Naive thymus-derived CD8-positive, alpha-beta T cell (primary cell): ENCODE data around the gene AADAT. TPM values are rescaled to one million over a fixed set of nuclear protein-coding genes. Genes with fewer than 3 reads are reported as not detected.
A peak's percentile ranks its signal among the peaks of the same experiment; 100 is the strongest.

ENCODE experiments used
- ATAC-seq, 2 donors: fragments of 150-1000 bp; cut with Tn5 transposase in 1 of 2; sonication (Bioruptor Pico), chemical (Tn5 transposase) in 1 of 2; 1 replicate in 1 of 2; 2 replicates in 1 of 2; pipeline ENCODE4 v1.10.0; 2021; ENCODE audit warnings: mild to moderate bottlenecking in 2 of 2, moderate library complexity in 2 of 2
- POLR2A ChIA-PET: fragments of 350-600 bp; sonication (Branson Sonifier 250); formaldehyde crosslinking; loops from one replicate; lab custom pipeline; 2021; ENCODE audit warnings: antibody characterized with exemption; lab: Charles Lee
- DNase-seq, 10 donors: peaks; one replicate each; pipeline versions ENCODE4 v3.0.0 to v3.0.0-alpha.2; 2020 to 2022
- H3K27ac Mint-ChIP-seq, 10 donors: one replicate each; pipeline ENCODE4 v1.8.0; 2020 to 2022; ENCODE audit warnings: mild to moderate bottlenecking in 10 of 10, mixed read lengths in 10 of 10, moderate library complexity in 4 of 10, inconsistent platforms in 1 of 10
- H3K27me3 Mint-ChIP-seq, 5 donors: one replicate each; pipeline ENCODE4 v1.8.0; 2021 to 2022; ENCODE audit warnings: mixed read lengths in 5 of 5
- H3K36me3 Mint-ChIP-seq, 3 donors: one replicate each; pipeline ENCODE4 v1.8.0; 2020 to 2022; ENCODE audit warnings: mixed read lengths in 3 of 3, mild to moderate bottlenecking in 2 of 3, inconsistent platforms in 1 of 3
- H3K4me1 Mint-ChIP-seq, 4 donors: one replicate each; pipeline ENCODE4 v1.8.0; 2021 to 2022; ENCODE audit warnings: mixed read lengths in 4 of 4
- H3K4me3 Mint-ChIP-seq, 10 donors: one replicate each; pipeline ENCODE4 v1.8.0; 2020 to 2022; ENCODE audit warnings: mild to moderate bottlenecking in 10 of 10, mixed read lengths in 10 of 10, moderate library complexity in 6 of 10, inconsistent platforms in 1 of 10
- H3K9me3 Mint-ChIP-seq, 9 donors: one replicate each; pipeline ENCODE4 v1.8.0; 2020 to 2022; ENCODE audit warnings: mixed read lengths in 9 of 9, mild to moderate bottlenecking in 3 of 9, inconsistent platforms in 1 of 9, moderate library complexity in 1 of 9
- polyA plus RNA-seq, 3 donors: library from polyadenylated mRNA; unstranded; fragments of 300-500 nt; fragmentation: Illumina TruSeq; gene quantifications; one replicate each; pipeline ENCODE4 v1.2.3, GENCODE V29; 2021
- total RNA-seq, 8 experiments: library from RNA in 2 of 8; stranded (reverse) in 2 of 8; gene quantifications; one replicate each; pipeline ENCODE4 v1.2.3 and lab custom pipeline; 2021 to 2026

AADAT gene
- total and polyA plus RNA-seq, 5 experiments from 2014 or later = not detected

GRCh38 chr4:170040031-170040680 lies 49.6 kb downstream of the AADAT start:
- Mint-ChIP-seq H3K36me3 (no peaks in the 10 kb centered on the region), H3K4me3 (no peak overlapping the region), H3K9me3 (peaks cover 0 to 2% (median 0%) of the 10 kb centered on the region in 9 donors), H3K27ac (no peak overlapping the region), H3K4me1 (no peaks in the 10 kb centered on the region), H3K27me3 (peaks cover 0 to 4% (median 2%) of the 10 kb centered on the region in 5 donors)
- no peak for ATAC-seq
- POLR2A ChIA-PET = no interaction called here
- DNase-seq = no peak

DNA sequence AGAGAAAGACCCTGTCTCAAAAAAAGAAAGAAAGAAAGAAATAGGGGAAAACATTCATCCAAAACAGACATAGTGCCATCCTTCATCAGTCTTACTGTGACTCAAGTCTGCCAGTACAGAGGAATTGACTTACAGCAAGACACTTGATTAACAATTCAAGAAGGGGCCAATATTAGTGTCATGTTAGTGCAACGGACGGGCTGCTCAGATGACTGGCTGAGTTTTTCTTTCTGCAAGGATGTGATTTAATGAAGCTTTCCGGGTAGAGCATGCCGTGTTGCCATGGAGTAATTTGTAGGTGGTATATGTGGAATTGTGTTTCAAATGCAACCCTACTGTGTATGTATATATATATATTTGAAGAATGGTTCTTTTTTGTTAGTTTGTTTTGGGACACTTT lies 51.0 kb downstream of the AADAT start:
- POLR2A ChIA-PET = no interaction called here
- H3K27me3 Mint-ChIP-seq = peaks cover 0 to 5% (median 2%) of the 10 kb centered on the region in 5 donors
- H3K4me1 Mint-ChIP-seq = peaks cover 0 to 1% (median 0%) of the 10 kb centered on the region in 4 donors
- H3K36me3 Mint-ChIP-seq = no peaks in the 10 kb centered on the region
- H3K27ac Mint-ChIP-seq = no peak overlapping the region
- H3K4me3 Mint-ChIP-seq = no peak overlapping the region
- H3K9me3 Mint-ChIP-seq = peaks cover 0 to 2% (median 0%) of the 10 kb centered on the region in 9 donors
- ATAC-seq = no peak
- no peak for DNase-seq

DNA sequence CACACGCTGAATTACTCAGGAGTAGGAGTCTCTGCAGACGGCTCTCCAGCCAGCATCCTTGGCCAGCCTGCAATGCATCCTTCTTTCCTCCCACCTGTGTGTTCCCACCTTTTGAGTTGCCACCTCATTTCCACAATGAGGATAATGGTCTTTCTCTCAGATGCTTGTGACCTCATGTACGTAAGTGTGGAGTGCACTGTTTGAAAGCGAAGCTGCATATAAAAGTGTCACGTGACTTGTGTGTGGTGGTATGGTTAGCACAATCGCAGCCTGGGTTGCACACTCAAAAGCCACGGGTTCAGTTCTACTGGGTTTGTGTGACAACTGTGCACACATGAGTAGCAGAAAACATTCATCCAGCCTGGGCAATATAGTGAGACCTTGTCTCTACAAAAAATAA lies 51.5 kb downstream of the AADAT start:
- ATAC-seq (no peak), DNase-seq (no peak)
- H3K27ac Mint-ChIP-seq = no peak overlapping the region
- POLR2A ChIA-PET = no interaction called here
- no peak overlapping the region for H3K4me3 Mint-ChIP-seq
- peaks cover 0 to 2% (median 0%) of the 10 kb centered on the region in 9 donors for H3K9me3 Mint-ChIP-seq
- peaks cover 0 to 1% (median 0%) of the 10 kb centered on the region in 4 donors for H3K4me1 Mint-ChIP-seq
- peaks cover 0 to 7% (median 2%) of the 10 kb centered on the region in 5 donors for H3K27me3 Mint-ChIP-seq
- H3K36me3 Mint-ChIP-seq = no peaks in the 10 kb centered on the region

DNA sequence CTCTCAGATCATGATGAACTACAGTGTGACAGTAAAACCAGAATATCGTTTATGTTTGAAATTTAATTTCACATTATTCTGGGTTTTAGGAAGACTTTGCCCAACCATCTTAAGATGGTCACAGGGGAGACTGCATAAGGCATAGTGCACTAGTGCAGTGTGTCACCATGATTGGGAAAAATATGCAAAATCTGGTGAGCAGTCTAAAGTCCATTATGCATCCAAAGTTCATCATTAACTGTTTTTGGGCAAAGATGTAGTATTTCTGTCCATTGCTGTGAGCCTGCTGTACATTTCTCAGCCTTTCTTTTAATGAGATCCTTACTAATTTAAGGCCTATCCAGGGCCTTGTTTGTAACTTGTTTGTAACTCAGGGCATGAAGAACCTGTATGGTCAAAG lies 52.3 kb downstream of the AADAT start:
- Mint-ChIP-seq H3K4me1 (peaks cover 0 to 1% (median 0%) of the 10 kb centered on the region in 4 donors), H3K9me3 (no peaks in the 10 kb centered on the region), H3K36me3 (no peaks in the 10 kb centered on the region), H3K4me3 (no peak overlapping the region), H3K27ac (no peak overlapping the region), H3K27me3 (peaks cover 0 to 8% (median 2%) of the 10 kb centered on the region in 5 donors)
- no peak for ATAC-seq
- no peak for DNase-seq
- POLR2A ChIA-PET = no interaction called here

DNA sequence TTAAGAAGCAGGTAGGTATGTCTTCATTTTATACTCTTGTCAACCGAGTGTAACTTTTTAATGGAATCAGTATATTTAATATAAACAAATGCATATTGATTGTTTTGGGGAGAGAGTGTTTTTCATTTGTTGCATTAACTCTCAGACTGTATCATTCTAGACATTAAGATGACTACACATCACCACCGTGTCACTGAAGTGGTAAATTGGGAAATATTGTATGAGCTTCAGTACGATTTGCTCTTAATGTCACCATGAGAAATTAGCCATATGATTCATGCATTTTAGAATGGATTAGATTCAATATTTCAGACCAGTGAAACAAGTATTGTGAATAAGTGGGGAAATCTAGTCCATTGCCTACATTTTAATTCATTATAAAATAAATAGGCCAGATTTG lies 53.9 kb downstream of the AADAT start:
- POLR2A ChIA-PET = no interaction called here
- no peak for DNase-seq
- Mint-ChIP-seq H3K27me3 (peaks cover 0 to 12% (median 2%) of the 10 kb centered on the region in 5 donors), H3K9me3 (no peaks in the 10 kb centered on the region), H3K4me1 (peaks cover 0 to 1% (median 0%) of the 10 kb centered on the region in 4 donors), H3K36me3 (no peaks in the 10 kb centered on the region), H3K27ac (no peak overlapping the region), H3K4me3 (no peak overlapping the region)
- ATAC-seq = no peak

DNA sequence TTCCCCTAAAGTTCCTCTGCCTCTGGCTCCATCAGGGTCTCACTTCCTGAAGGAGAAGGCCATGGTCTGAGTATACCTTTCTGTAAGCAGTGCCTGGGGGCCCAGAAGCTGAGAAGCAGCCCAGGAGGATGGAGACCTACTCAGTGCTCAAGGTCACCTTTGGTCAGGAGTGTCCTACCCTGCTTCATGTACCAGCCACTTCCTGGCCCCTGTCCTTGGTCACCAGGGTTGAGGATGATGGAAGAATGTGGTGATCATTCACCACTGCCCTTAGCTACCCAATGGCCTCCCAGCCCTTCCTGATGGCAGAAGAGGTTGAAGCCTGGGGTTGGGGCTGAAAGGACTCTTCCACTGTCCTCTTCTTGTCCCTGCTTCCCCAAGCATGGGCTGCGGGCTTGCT lies 54.5 kb downstream of the AADAT start:
- H3K27ac Mint-ChIP-seq = no peak overlapping the region
- H3K27me3 Mint-ChIP-seq = peaks cover 0 to 12% (median 2%) of the 10 kb centered on the region in 5 donors
- H3K36me3 Mint-ChIP-seq = no peaks in the 10 kb centered on the region
- no peak for DNase-seq
- POLR2A ChIA-PET = no interaction called here
- no peaks in the 10 kb centered on the region for H3K9me3 Mint-ChIP-seq
- ATAC-seq = no peak
- H3K4me1 Mint-ChIP-seq = peaks cover 0 to 1% (median 0%) of the 10 kb centered on the region in 4 donors
- no peak overlapping the region for H3K4me3 Mint-ChIP-seq

DNA sequence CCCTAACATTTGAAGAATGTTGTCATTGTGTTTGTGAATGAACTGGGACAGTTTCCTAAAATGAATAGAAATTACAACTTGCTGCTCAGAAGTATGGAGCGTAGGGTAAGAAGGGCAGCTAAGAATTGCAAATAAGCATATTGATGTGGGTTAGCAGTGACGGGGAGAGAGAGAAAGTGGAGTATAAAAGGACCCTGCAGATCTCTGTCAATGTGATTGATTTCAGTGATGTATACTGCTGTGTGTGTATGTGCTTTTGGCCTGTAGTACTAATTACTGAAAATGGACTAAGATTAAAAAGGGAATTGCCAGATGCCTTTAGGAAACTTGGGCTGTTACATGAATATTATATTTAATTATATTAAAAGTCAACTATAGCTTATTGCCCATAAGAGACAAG lies 55.8 kb downstream of the AADAT start:
- POLR2A ChIA-PET = no interaction called here
- ATAC-seq (no peak), DNase-seq (no peak)
- Mint-ChIP-seq H3K9me3 (no peaks in the 10 kb centered on the region), H3K27ac (no peak overlapping the region), H3K36me3 (no peaks in the 10 kb centered on the region), H3K4me3 (no peak overlapping the region), H3K4me1 (peaks cover 0 to 1% (median 0%) of the 10 kb centered on the region in 4 donors), H3K27me3 (peaks cover 5 to 18% (median 11%) of the 10 kb centered on the region in 5 donors)

DNA sequence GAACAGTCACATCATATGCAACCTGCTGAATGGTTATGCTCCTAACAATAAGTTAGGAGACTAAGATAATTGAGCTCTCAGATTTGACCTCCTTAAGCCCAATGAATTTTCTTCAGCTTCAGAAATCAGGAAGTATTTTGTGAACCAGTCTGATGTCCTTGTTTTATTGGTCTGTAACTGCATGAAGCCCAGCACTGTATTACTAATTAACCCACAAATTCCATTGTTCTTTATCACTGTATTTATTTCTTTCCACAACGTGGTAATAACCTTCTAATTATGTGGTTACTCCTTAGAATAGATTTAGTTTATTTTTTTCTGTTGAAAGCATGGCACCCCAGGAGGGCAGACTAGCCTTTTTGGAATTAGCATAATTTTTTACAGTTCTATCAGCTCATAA lies 59.6 kb downstream of the AADAT start:
- no peak for ATAC-seq
- Mint-ChIP-seq H3K36me3 (no peaks in the 10 kb centered on the region), H3K4me3 (no peak overlapping the region), H3K27me3 (peaks cover 5 to 18% (median 13%) of the 10 kb centered on the region in 5 donors), H3K27ac (no peak overlapping the region), H3K9me3 (no peaks in the 10 kb centered on the region), H3K4me1 (peaks cover 9 to 17% (median 12%) of the 10 kb centered on the region in 4 donors)
- no peak for DNase-seq
- POLR2A ChIA-PET = interaction anchor here (0.5 kb wide), 1 partner anchor 148 kb away, joined by 6 read pairs; no protein-coding TSS in a partner anchor

GRCh38 chr4:170027181-170027829 lies 62.5 kb downstream of the AADAT start:
- Mint-ChIP-seq H3K4me3 (peak overlapping the region; percentile 83 to 96 (median 93)), H3K27ac (peak overlapping the region in 9 of 10 donors; percentile 48 to 92 (median 79)), H3K9me3 (no peaks in the 10 kb centered on the region), H3K36me3 (no peaks in the 10 kb centered on the region), H3K4me1 (peaks cover 7 to 17% (median 12%) of the 10 kb centered on the region in 4 donors), H3K27me3 (peaks cover 5 to 15% (median 10%) of the 10 kb centered on the region in 5 donors)
- ATAC-seq = peak; percentile 56 to 70
- DNase-seq = peak; percentile 78 to 96 (median 86)
- POLR2A ChIA-PET = interaction anchor here (0.5 to 1.6 kb wide), 7 partner anchors 296 to 1547 kb away, joined by 3 to 4 read pairs (median 3); partner anchors contain the start of genes CLCN3, DDX60L and NEK1

GRCh38 chr4:170026253-170027021 lies 63.3 kb downstream of the AADAT start, which contains the start of gene MFAP3L:
TSS of gene MFAP3L (minus strand) at chr4:170026395. CDS start at chr4:170005877, 20,518 bp downstream.
- ATAC-seq (peak; percentile 77 to 79), DNase-seq (peak; percentile 69 to 86 (median 82))
- Mint-ChIP-seq H3K27ac (peak within 1 kb of the TSS; percentile 72 to 94 (median 88)), H3K9me3 (no peaks in the 10 kb centered on the region), H3K4me3 (peak within 1 kb of the TSS; percentile 83 to 96 (median 93)), H3K4me1 (peaks cover 7 to 17% (median 12%) of the 10 kb centered on the region in 4 donors), H3K27me3 (peaks cover 5 to 14% (median 10%) of the 10 kb centered on the region in 5 donors), H3K36me3 (no peaks in the 10 kb centered on the region)
- POLR2A ChIA-PET = interaction anchor here (0.5 to 1.8 kb wide), 5 partner anchors 295 to 1546 kb away, joined by 3 to 4 read pairs (median 3); partner anchors contain the start of genes CLCN3, DDX60L and NEK1

- POLR2A ChIA-PET = interaction anchor here (0.8 to 1.8 kb wide), 4 partner anchors 405 to 1546 kb away, joined by 3 to 4 read pairs (median 4); partner anchors contain the start of genes CBR4, CLCN3, DDX60L and NEK1
- Mint-ChIP-seq H3K27me3 (peaks cover 5 to 13% (median 9%) of the 10 kb centered on the region in 5 donors), H3K27ac (peak overlapping the region in 9 of 10 donors; percentile 30 to 88 (median 58)), H3K9me3 (no peaks in the 10 kb centered on the region), H3K36me3 (no peaks in the 10 kb centered on the region), H3K4me1 (peaks cover 7 to 17% (median 12%) of the 10 kb centered on the region in 4 donors), H3K4me3 (peak overlapping the region; percentile 78 to 91 (median 86))
- DNase-seq = peak in 5 of 10 donors; percentile 8 to 35 (median 27)
- ATAC-seq = no peak
These were observed 64.1 kb downstream of the AADAT start for GRCh38 chr4:170025523-170026252.
